ENCODE measurements around the gene GALNT3. TPM values are rescaled to one million over a fixed set of nuclear protein-coding genes. Genes with fewer than 3 reads are reported as not detected.
A peak's percentile ranks its signal among the peaks of the same experiment; 100 is the strongest.

The GALNT3 gene
- total RNA-seq, 1 experiment from 2014 or later: 33.1 TPM

- DNase-seq: no peak
- H3K4me1 ChIP-seq (replicated peaks; ENCODE audit: insufficient read depth): peaks cover under 1% of the 10 kb centered on the region; the same call in 1 of the 2 replicates
- POLR2A ChIA-PET (ENCODE audit: unreplicated experiment): no interaction called here
- no peaks in the 10 kb centered on the region for H3K9me3 ChIP-seq (ENCODE audit: insufficient read depth, low read depth)
- H3F3A ChIP-seq (ENCODE audit: insufficient read depth, low read depth): no peaks in the 10 kb centered on the region
- no peak overlapping the region for H3K4me2 ChIP-seq
- no TSS peak for BruUV-seq (replicated peaks)
- no peaks in the 10 kb centered on the region for H3K9me2 ChIP-seq (ENCODE audit: insufficient read depth)
- H3K27me3 ChIP-seq (ENCODE audit: insufficient read depth, low read depth): no peaks in the 10 kb centered on the region
- no peaks in the 10 kb centered on the region for H4K20me1 ChIP-seq (ENCODE audit: insufficient read depth)
- H3K4me3 ChIP-seq: no peak overlapping the region
- CTCF ChIA-PET: no interaction called here
- no peaks in the 10 kb centered on the region for H3K36me3 ChIP-seq (ENCODE audit: low read depth)
- no peak overlapping the region for H3K27ac ChIP-seq
- H3K79me2 ChIP-seq (ENCODE audit: low read depth): no peaks in the 10 kb centered on the region
- H2AFZ ChIP-seq: no peak overlapping the region
- intact Hi-C loops (cut with micrococcal nuclease; ENCODE audit: unreplicated experiment): no loop called here
- TF ChIP-seq, protein P1, sequence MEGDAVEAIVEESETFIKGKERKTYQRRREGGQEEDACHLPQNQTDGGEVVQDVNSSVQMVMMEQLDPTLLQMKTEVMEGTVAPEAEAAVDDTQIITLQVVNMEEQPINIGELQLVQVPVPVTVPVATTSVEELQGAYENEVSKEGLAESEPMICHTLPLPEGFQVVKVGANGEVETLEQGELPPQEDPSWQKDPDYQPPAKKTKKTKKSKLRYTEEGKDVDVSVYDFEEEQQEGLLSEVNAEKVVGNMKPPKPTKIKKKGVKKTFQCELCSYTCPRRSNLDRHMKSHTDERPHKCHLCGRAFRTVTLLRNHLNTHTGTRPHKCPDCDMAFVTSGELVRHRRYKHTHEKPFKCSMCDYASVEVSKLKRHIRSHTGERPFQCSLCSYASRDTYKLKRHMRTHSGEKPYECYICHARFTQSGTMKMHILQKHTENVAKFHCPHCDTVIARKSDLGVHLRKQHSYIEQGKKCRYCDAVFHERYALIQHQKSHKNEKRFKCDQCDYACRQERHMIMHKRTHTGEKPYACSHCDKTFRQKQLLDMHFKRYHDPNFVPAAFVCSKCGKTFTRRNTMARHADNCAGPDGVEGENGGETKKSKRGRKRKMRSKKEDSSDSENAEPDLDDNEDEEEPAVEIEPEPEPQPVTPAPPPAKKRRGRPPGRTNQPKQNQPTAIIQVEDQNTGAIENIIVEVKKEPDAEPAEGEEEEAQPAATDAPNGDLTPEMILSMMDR (conservative IDR thresholded peaks at IDR 0.05): no peak
- no peak for TF ChIP-seq EZH2 (IDR thresholded peaks at IDR 0.05; ENCODE audit: low read depth)
These were observed 16.4 kb upstream of the GALNT3 start for GRCh38 chr2:165810418-165810817.

DNA sequence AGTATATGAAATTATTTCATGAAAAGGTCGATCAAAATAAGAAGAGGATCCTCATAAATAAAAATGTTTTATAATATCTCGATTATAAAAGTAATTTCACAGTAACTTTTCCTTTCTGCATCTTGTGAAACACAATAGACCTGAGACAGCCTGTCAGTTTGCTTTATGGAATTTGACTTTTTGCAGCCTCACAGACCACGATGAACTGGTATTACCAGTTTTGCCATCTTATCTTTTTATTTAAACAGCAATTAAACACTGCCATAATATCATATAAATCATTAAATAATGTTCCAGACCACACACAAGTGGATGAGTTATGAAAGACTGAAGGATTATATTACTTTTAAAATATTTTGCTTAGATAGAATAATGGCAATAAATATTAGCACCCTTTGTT, 10.7 kb upstream of the GALNT3 start:
- ChIA-PET CTCF (no interaction called here), POLR2A (ENCODE audit: unreplicated experiment) (no interaction called here)
- H3K27me3 ChIP-seq (ENCODE audit: insufficient read depth, low read depth): no peaks in the 10 kb centered on the region
- H3K4me2 ChIP-seq: peak overlapping the region; percentile 64
- TF ChIP-seq, protein P1 (conservative IDR thresholded peaks at IDR 0.05): no peak
- no peak for TF ChIP-seq EZH2 (IDR thresholded peaks at IDR 0.05; ENCODE audit: low read depth)
- no peaks in the 10 kb centered on the region for H3K79me2 ChIP-seq (ENCODE audit: low read depth)
- BruUV-seq (replicated peaks): no TSS peak
- intact Hi-C loops (cut with micrococcal nuclease; ENCODE audit: unreplicated experiment): no loop called here
- 0 out of 2 replicates have a peak, but pooled peaks cover 5% of the 10 kb centered on the region for H3F3A ChIP-seq (ENCODE audit: insufficient read depth, low read depth)
- no peaks in the 10 kb centered on the region for H4K20me1 ChIP-seq (ENCODE audit: insufficient read depth)
- H3K9me2 ChIP-seq (ENCODE audit: insufficient read depth): no peaks in the 10 kb centered on the region
- H2AFZ ChIP-seq: no peak overlapping the region
- DNase-seq: peak; percentile 16 to 81
- no peak overlapping the region for H3K4me3 ChIP-seq
- H3K27ac ChIP-seq: no peak overlapping the region
- H3K36me3 ChIP-seq (ENCODE audit: low read depth): no peaks in the 10 kb centered on the region
- H3K4me1 ChIP-seq (replicated peaks; ENCODE audit: insufficient read depth): peaks cover 20% of the 10 kb centered on the region
- no peaks in the 10 kb centered on the region for H3K9me3 ChIP-seq (ENCODE audit: insufficient read depth, low read depth)

DNA sequence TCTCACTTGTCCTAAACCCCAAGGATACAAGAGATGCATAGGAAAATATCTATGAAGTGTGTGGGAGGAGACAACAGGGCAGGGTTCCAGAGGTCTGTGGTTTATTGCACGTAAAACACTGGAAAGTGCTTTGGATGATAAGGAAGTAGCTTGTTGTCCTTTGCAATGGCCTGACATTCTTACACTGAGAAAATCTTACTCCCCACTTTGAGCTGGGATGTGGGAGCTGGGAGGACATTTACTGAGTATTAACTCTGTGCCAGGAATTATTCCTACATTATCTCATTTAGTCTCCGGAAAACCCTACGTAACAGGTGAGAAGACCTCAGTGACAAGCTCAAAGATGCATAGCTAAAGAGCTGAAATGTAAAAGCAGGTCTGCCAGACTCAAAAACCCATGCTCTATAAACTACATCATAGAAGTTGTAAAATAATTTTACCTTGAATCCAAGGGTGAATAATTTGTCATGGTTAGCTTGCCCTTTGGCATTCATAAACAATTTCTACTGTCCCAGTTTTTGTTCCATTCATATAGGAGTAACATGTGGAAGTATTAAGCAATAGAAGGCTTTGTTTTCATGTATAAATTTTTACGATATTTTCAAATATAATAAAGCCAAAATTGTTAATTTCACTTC, 9.2 kb upstream of the GALNT3 start:
- no TSS peak for BruUV-seq (replicated peaks)
- no peak for TF ChIP-seq EZH2 (IDR thresholded peaks at IDR 0.05; ENCODE audit: low read depth)
- TF ChIP-seq, protein P1 (conservative IDR thresholded peaks at IDR 0.05): no peak
- no peak for DNase-seq
- Histone ChIP-seq H3F3A (ENCODE audit: insufficient read depth, low read depth) (0 out of 2 replicates have a peak, but pooled peaks cover 5% of the 10 kb centered on the region), H3K79me2 (ENCODE audit: low read depth) (no peaks in the 10 kb centered on the region), H3K4me1 (replicated peaks; ENCODE audit: insufficient read depth) (peaks cover 20% of the 10 kb centered on the region), H3K9me3 (ENCODE audit: insufficient read depth, low read depth) (no peaks in the 10 kb centered on the region), H3K4me2 (no peak overlapping the region), H3K27me3 (ENCODE audit: insufficient read depth, low read depth) (no peaks in the 10 kb centered on the region), H3K9me2 (ENCODE audit: insufficient read depth) (no peaks in the 10 kb centered on the region), H2AFZ (no peak overlapping the region), H3K36me3 (ENCODE audit: low read depth) (no peaks in the 10 kb centered on the region), H3K27ac (no peak overlapping the region), H4K20me1 (ENCODE audit: insufficient read depth) (no peaks in the 10 kb centered on the region), H3K4me3 (no peak overlapping the region)
- intact Hi-C loops (cut with micrococcal nuclease; ENCODE audit: unreplicated experiment): no loop called here
- ChIA-PET POLR2A (ENCODE audit: unreplicated experiment) (no interaction called here), CTCF (no interaction called here)
